OCI-LY7 (cell line): ENCODE results near the gene URB2.
"Not testable (repeated sequence)": the region's sequence is repeated elsewhere in the genome, so short reads cannot be mapped to it uniquely, and the experiment has no call there.

Source experiments
- CTCF ChIP-seq: fragments of 200-600 bp; sonication (generic); conservative IDR thresholded peaks from 2 replicates; pipeline ENCODE4 v1.5.1; 2014; ENCODE audit warnings: mild to moderate bottlenecking, antibody characterized with exemption, low read length, moderate library complexity, mixed read lengths
- EZH2phosphoT487 ChIP-seq: fragments of 200-600 bp; sonication (generic); IDR thresholded peaks from 2 replicates; pipeline ENCODE4 v1.6.1; 2018; ENCODE audit warnings: low read depth, borderline replicate concordance, mild to moderate bottlenecking, mixed run types, antibody characterized with exemption, low read length, moderate library complexity, mixed read lengths

DNA sequence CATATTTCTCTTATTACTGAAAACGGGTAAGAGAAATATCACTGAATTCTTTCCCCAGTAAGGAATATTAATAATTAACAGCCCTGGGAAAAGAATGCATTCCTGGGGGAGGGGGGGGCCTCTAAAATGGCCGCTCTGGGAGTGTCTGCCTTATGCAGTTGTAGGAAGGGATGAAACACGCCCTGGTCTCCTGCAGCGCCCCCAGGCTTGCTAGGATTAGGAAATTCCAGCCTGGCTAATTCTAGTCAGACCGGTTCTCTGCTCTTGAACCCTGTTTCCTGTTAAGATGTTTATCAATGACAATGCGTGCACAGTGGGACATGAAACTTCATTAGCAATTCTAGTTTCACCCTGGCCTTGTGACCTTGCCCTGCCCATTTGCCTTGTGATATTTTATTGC is 81.1 kb downstream of the URB2 start:
- TF ChIP-seq CTCF, EZH2phosphoT487: not testable (repeated sequence)
